ENCODE measurements around the gene EIF4E2.

Gene EIF4E2

GRCh38 chr2:232550354-232551249, at the start of gene EIF4E2, which contains the start of gene TIGD1:
Gene EIF4E2, plus strand, starts transcription at chr2:232550689. Its CDS starts 36 bp downstream, at chr2:232550725.
Gene TIGD1, minus strand, starts transcription at chr2:232550557. Its CDS starts 675 bp downstream, at chr2:232549882.
- peak; percentile 49 to 97 (median 94) for DNase-seq

- no peak for DNase-seq
Measured at GRCh38 chr2:232501331-232501771, 49.1 kb upstream of the EIF4E2 start.

GRCh38 chr2:232501794-232502390, 48.6 kb upstream of the EIF4E2 start:
- no peak for DNase-seq

- no peak for DNase-seq
Measured at GRCh38 chr2:232502511-232502910, 48.0 kb upstream of the EIF4E2 start.

DNA sequence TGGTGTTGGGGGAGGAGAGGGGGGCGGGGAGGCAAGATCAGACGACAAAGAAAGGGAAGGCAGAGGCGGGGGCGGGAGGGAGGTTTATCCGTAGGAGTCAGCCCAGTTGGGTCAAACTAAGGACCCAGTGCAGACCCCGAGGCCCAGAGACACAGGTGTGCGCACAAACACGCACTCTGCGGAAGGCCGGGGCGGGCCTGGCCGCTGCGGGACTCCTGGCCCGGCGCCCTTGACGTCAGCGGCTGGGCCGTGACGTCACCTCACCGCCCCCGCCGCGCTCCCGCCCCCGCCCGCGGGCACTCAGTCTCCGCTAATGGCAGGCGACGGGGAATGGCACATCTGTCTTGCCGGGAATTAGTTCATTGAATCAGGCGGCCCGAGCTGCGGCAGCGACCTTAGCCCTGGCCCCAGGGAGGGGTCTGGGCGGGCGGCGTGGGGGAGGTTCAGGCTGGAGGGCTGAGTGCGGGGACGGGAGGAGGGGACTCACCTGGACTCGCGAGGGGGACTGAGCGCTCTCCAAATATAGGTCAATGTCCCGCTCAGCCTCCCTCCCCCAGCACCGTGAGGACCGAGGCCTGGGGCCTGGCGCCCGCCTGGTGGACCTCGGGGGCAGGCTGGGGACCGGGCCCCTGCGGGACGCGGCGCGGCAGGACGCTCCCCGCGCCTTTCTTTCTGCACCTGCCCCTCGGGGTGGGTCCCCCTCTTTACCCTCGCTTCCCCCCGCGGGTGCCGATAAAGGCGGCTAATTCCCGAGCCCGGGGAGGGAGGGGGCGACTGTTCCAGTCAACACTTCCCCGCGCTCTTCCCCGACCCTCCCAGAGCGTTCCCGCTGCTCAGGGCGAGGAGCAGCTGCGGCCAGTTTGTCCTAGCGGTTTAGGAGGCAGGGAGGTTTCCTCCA, 47.3 kb upstream of the EIF4E2 start:
- DNase-seq = peak in 8 of 14 donors; percentile 8 to 58 (median 15)

DNA sequence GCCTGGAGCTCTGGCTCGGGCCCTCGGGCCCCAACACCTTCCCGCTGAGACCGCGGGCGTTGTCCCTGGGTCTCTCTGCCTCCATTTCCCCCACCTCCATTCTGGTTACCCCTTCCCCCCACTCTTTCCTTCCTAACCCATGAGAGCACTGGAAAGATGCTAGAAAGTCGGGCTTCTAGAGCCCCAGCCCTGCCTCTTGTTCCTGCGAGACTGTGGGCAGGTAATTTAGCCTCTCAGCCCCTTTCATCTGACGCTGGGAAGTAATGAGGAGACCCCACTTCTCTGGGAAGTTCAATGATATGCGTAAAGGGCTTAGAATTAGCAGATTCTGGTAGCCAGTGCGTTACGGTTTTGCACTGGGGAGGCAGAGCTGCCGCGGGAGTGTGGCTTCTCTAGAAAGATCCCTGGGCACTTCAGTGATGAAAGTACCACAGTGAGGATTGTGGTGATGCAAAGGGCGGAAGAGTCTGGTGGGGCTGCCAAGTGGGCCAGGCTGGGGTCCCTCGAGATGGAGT, 46.6 kb upstream of the EIF4E2 start:
- DNase-seq = no peak

- peak in 1 of 14 donors; percentile 7 for DNase-seq
Measured at GRCh38 chr2:232504438-232504837, 46.1 kb upstream of the EIF4E2 start.

DNA sequence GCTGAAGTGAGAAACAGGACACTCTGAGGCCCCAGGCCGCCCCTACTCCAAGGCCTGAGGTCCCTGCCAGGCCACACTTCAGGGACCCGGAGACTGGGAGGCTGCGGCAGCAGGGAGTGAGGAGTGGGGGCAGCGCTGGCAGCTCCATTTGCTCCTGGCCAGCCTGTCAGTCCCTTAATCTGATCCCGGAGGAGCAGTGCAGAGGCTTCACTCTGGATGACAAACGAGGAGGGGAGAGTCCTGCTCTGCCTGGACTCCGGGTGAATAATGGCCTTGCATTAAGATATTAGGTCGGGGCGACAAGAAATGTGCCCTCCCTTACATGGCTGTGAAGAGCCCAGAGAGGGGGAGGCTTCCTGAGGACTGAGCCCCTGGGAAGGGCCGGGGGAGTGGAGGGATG, 44.6 kb upstream of the EIF4E2 start:
- DNase-seq = no peak

- no peak for DNase-seq
Measured at GRCh38 chr2:232506709-232507108, 43.8 kb upstream of the EIF4E2 start.

- no peak for DNase-seq
Measured at GRCh38 chr2:232508251-232508650, 42.2 kb upstream of the EIF4E2 start.

- DNase-seq = peak in 1 of 14 donors; percentile 24
Measured at GRCh38 chr2:232511336-232511890, 39.1 kb upstream of the EIF4E2 start.

DNA sequence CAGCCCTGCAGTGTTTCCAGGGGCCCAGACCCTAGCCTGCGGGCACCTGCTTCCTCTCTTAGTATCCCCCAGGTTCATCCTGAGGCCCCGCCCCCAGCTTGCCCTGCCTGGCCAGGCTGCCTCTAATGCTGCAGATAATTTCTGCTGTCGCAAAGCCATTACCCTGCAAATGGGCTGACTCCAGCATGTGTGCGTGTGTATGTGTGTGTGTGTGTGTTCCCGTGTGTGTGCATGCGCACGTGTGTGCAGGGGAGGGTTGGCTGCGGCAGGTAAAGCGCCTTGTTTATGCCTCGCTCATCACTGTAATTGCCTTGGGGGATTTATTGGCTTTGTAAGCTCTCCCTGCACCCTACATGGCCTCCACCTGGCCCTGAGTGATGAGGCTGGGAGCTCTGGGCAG, 37.9 kb upstream of the EIF4E2 start:
- no peak for DNase-seq

- DNase-seq = no peak
Measured at GRCh38 chr2:232513353-232513752, 37.1 kb upstream of the EIF4E2 start.

DNA sequence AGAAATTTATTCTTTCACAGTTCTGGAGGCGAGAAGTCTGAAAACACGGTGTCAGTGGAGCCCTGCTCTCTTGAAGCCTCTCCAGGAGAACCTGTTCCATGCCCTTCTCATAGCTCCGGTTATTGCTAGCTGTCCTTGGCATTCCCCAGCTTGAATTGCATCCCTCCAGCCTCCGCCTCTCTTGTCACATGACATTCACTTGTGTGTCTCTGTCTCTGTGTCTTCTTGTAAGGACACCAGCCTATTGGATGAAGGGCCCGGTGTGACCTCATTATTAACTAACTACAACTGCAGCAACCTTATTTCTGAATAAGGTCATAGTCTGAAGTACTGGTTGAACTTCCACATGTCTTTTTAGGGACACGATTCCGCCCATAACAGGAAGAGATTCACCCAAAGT, 34.9 kb upstream of the EIF4E2 start:
- DNase-seq = no peak

- DNase-seq = no peak
Measured at GRCh38 chr2:232516551-232516950, 33.9 kb upstream of the EIF4E2 start.

DNA sequence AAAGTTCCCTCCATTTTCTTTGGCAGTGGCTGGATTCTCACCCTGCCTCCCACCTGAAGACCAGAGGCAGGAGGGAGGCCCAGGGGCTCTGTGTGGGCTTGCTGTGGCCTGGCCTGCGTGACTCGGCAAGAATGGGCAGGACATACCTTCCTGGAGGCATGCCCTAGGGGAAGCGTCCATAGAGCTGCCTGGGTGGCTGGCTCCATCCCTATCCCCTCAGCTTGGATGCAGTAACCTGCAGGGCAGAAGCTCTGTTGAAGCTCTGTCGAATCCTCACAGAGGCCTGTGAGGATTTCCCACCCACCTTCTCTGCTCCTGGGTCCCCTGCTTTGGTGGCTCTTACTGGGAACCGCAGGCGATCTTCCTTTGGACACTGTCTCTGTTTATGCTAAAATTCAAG, 31.6 kb upstream of the EIF4E2 start:
- no peak for DNase-seq

GRCh38 chr2:232519581-232520438, 30.7 kb upstream of the EIF4E2 start, which contains the start of gene PRSS56:
Gene PRSS56, plus strand, starts transcription at chr2:232520388. Its CDS starts 211 bp downstream, at chr2:232520599.
- no peak for DNase-seq

GRCh38 chr2:232520489-232520888, 30.0 kb upstream of the EIF4E2 start:
- no peak for DNase-seq

- no peak for DNase-seq
Measured at GRCh38 chr2:232521098-232521497, 29.4 kb upstream of the EIF4E2 start.

DNA sequence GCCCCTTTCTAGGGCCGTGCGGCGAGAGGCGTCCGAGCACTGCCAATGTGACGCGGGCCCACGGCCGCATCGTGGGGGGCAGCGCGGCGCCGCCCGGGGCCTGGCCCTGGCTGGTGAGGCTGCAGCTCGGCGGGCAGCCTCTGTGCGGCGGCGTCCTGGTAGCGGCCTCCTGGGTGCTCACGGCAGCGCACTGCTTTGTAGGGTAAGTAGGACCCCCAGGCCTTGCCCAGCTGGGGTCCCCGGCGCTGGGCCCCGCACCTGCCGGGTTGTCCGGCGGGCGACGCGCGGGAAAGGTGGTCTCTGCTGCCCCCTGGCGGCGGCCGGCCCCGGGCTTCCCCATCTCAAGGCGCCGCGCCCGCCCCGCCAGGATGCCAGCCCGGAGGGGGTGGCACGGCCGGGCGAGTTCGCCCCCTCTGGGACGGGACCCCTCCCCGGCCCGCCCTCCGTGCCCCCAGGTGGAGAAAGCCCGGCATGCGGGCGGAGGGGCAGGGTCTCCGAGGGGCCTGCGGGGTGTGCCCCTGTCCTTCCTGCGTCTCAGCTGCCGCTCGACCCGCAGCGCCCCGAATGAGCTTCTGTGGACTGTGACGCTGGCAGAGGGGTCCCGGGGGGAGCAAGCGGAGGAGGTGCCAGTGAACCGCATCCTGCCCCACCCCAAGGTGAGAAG, 28.4 kb upstream of the EIF4E2 start:
- DNase-seq = peak in 6 of 14 donors; percentile 7 to 65 (median 22)
